ENCODE results near the gene TM4SF1.

The TM4SF1 gene

GRCh38 chr3:149377408-149378364 is at the start of gene TM4SF1:
Gene TM4SF1 (minus strand): TSS chr3:149377649. CDS start chr3:149377547, 102 bp downstream.
- peak; percentile 98 for DNase-seq (ENCODE audit: low read depth)

GRCh38 chr3:149426325-149426724 is 48.9 kb upstream of the TM4SF1 start:
- no peak for DNase-seq (ENCODE audit: low read depth)

GRCh38 chr3:149424918-149425317 is 47.5 kb upstream of the TM4SF1 start:
- DNase-seq (ENCODE audit: low read depth) = no peak

- DNase-seq (ENCODE audit: low read depth) = no peak
Observed at GRCh38 chr3:149421764-149422163, 44.3 kb upstream of the TM4SF1 start.

GRCh38 chr3:149419816-149420215 is 42.4 kb upstream of the TM4SF1 start:
- no peak for DNase-seq (ENCODE audit: low read depth)

- DNase-seq (ENCODE audit: low read depth) = no peak
Observed at GRCh38 chr3:149417727-149418126, 40.3 kb upstream of the TM4SF1 start.

DNA sequence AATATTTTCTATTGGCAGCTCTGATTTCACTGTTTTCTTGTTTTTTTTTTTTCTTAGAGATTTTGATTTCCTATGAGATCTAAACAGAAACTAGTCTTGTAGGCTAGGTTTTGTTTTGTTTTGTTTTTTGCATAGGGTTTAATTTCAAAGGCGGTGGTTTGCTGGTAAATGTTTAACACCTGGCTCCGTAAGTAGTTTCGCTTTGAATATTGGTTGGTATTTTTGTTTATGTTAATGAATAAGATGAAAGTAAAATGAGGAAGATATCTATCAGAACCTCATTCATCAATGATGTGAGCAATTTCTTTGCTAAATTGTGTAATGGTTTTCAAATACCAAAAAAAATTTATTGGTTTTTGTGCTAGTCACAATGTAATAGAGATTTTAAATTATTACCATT is 39.7 kb upstream of the TM4SF1 start:
- DNase-seq (ENCODE audit: low read depth) = no peak

- DNase-seq (ENCODE audit: low read depth) = no peak
Observed at GRCh38 chr3:149415484-149415883, 38.0 kb upstream of the TM4SF1 start.

GRCh38 chr3:149414557-149415231 is 37.2 kb upstream of the TM4SF1 start:
- no peak for DNase-seq (ENCODE audit: low read depth)

- no peak for DNase-seq (ENCODE audit: low read depth)
Observed at GRCh38 chr3:149411583-149411982, 34.1 kb upstream of the TM4SF1 start.

DNA sequence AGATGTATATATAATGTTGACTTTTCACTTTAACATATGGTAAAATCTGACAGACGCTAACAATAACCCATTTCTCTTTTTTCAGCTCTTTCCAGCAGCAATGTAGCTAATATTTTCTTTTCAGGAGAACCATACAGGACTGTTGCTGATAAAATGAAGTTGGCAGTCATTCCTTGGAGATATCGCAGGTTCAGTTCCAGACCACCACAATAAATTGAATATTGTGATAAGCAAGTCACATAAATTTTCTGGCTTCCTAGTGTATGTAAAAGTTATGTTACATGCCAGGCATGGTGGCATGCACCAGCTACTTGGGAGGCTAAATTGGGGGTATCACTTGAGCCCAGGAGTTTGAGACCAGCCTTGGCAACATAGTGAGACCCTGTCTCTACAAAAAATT is 31.9 kb upstream of the TM4SF1 start:
- DNase-seq (ENCODE audit: low read depth) = no peak

- no peak for DNase-seq (ENCODE audit: low read depth)
Observed at GRCh38 chr3:149407898-149408297, 30.4 kb upstream of the TM4SF1 start.

- DNase-seq (ENCODE audit: low read depth) = no peak
Observed at GRCh38 chr3:149406244-149406752, 28.8 kb upstream of the TM4SF1 start.

DNA sequence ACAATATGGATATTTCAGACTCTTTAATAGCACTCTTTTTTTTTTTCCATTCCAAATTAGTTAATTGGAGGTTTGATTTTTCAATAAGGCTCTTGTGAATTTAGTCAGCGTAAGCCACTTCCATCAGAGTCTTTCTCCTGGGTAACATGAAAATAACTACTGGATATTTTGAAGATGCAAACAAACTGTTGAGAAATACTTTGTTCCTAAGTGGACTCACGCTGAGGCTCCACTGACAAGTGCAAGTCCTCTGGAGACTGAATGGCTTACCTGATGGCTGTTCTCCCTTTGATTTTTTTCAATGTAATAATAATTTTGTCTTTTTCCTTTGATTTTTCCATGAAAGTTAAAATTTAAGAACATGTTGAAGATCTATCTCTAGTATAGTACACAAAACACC is 26.0 kb upstream of the TM4SF1 start:
- DNase-seq (ENCODE audit: low read depth) = no peak

- no peak for DNase-seq (ENCODE audit: low read depth)
Observed at GRCh38 chr3:149402481-149402880, 25.0 kb upstream of the TM4SF1 start.

GRCh38 chr3:149401926-149402310 is 24.5 kb upstream of the TM4SF1 start:
- DNase-seq (ENCODE audit: low read depth) = no peak

DNA sequence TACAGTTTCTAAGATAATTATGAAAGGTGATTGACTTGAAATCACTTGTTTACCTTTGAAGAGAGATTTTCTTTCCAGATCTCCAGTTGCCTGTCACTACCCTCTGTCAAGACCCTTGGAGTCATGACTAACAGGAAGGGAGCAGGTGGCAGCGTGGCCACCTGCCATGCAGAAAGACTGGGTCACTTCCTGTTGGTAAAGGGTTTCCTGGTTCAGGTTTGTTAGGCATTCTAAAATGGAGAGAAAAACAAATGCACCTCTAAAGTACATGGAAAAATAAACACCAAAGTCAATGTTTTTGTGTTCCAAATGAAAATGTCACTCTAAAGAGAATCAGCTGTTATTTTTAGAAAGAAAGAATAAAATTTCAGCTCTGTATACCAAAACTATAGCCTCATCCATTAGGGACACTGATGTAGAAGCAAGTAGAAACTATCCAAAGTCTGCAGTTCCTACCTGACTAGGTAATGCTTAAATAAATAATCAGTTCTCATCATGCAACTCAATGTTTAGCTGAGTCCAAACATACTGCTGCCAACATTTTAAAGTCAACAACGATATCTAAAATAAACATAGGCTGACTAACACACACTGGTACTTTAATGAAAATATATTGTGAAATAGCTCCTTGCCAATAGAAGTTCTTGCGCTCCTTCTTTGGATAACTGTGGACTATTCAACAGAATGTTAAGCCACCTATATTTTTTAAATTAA is 23.9 kb upstream of the TM4SF1 start:
- DNase-seq (ENCODE audit: low read depth) = no peak

- no peak for DNase-seq (ENCODE audit: low read depth)
Observed at GRCh38 chr3:149400645-149401044, 23.2 kb upstream of the TM4SF1 start.

GRCh38 chr3:149398296-149398695 is 20.8 kb upstream of the TM4SF1 start:
- DNase-seq (ENCODE audit: low read depth) = no peak

DNA sequence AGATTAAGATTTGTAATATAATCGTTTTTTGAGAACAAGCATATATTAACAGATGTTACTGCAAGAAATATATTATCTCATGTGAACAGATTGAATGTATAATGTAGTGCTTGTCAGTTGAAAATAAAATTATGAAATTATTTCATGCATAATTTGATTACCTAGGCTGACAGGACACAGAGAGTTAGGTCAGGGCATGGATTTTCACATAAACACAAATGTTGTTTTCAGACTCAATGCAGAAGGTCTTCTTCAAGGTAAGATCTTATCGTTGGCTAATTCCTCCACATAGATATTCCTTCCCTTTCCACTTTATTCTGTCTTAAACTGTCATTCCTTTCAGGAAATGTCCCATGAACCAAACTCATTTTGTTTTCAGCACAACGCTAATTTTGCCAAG is 20.1 kb upstream of the TM4SF1 start:
- no peak for DNase-seq (ENCODE audit: low read depth)

GRCh38 chr3:149396476-149396875 is 19.0 kb upstream of the TM4SF1 start:
- DNase-seq (ENCODE audit: low read depth) = no peak

Measured in HS-5 (cell line).